GM19025 (cell line): ENCODE results near the gene SCARB1.
A peak's percentile ranks its signal among the peaks of the same experiment; 100 is the strongest.

Source experiments
- ATAC-seq: cut with Tn5 transposase; IDR thresholded peaks from one replicate; pipeline ENCODE4 v1.9.1; 2021; ENCODE audit warnings: mild to moderate bottlenecking, low read depth, moderate library complexity; ENCODE audit not compliant: unreplicated experiment

The SCARB1 gene

DNA sequence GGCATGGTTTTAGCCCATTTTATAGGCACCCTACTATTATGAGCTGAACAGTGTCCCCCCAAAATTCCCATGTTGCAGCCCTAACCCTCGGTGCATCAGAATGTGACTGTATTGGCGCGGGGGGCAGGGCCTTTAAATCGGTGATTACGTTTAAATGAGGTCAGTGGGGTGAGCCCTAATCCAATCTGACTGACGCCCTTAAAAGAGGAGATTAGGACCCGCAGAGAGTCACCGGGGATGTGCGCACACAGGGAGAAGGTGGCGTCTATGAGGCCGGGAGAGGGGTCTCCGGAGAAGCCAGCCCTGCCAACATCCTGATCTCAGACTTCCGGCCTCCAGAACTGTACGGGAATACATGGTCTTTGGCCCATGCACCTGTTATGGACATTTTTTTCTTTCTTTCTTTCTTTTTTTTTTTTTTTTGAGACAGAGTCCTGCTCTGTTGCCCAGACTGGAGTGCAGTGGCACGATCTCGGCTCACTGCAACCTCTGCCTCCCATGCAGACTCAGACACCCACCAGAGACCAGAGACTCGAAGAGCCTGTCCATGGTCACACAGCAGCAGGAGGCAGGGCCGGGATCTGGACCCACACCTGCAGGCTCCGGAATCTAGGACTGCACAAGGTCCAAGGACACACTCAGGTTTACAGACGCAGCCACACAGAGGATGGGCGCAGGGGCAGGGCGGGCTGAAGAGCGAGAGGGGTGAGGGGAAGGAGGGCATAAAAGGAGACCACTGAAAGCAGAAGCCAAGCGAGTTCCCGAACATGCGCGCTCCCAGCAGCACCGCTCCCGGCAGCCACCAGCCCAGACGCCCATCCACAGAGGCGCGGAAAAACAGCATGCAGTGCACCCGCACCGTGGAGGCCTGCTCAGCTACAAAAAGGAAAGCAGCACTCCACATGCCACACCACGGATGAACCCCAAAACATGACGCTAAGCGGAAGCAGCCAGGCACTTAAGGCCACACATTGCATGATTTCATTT, 19.0 kb downstream of the SCARB1 start:
- ATAC-seq, result no peak

DNA sequence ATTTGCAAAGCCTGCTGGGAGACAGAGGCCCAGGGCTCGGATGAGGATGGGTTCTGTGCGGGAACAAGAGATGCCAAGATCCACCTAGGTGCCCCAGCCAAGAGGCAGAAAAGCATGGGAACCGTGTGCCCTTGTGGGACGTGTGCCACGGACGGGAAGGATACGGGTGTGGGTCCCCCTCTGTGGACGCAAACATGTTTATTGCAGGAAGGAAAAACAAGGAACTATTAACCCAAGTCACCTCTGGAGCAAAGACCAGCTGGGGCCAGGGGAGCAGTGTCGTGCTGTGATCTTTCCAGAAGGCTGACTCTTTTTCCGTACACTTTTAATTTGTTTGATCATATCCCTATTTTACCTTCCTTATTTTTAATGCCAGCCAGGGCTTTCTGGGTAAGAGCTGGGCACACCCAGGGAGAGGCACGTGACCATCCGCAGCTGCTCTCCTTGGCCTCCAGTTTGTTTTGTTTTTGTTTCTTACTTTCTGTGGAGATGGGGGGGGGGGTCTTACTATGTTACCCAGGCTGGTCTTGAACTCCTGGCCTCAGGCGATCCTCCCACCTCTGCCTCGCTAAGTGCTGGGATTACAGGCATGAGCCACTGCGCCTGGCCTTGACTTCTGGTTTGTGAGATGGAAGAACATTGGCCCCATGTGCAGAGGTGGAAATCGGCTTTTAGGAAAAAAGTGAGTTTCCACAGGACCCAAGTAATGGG, 20.7 kb downstream of the SCARB1 start:
- no peak for ATAC-seq

DNA sequence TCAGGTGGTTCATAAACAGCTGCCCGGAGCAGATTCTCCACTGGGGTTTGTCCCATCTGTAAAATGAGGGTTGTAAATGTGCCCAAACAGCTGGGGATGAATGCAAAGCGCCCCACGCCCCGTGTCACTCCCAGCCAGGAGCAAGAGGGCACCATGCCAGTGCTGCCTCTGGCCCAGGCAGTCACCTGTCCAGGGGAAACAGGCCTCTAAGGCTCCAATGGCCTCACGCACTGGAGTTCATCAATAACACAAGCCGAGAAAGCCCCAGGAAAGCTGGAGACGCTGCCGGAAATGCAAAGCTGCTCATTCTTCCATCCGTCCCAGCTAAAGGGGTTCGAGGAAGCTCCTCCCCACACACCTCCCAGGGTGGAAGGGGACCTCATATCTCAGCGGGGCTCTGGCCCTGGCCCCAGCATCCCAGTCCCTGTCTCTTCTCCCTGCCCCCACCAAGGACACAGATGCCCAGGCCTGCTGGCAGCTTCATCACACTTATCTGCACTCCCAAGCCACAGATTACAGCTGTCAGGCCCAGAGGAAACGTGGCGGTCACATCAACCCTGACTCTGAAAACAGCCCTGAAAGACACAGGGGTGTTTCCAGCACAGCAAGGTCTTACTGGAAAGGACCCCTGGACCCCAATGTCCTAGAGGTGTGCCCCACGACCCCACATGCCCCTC, 21.5 kb downstream of the SCARB1 start:
- no peak for ATAC-seq

DNA sequence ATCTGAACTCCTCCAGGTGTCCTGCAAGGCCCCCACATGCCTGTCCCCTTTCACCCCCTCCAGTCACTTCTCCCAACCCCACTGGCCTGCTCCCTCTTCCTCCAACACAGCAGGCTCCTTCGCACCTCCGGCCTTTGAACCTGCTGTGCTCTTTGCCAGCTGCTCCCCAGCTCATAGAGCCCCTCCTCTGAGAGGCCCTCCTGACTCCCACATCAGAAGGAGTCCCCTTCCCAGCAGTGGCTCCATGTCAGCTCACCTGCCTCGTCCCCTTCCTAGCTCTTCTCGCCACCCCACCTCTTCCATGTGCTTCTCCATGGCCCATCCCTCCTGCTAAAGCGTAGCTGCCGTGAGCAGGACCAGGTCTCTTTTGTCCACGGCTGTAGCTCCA, 22.1 kb downstream of the SCARB1 start:
- ATAC-seq, result no peak

DNA sequence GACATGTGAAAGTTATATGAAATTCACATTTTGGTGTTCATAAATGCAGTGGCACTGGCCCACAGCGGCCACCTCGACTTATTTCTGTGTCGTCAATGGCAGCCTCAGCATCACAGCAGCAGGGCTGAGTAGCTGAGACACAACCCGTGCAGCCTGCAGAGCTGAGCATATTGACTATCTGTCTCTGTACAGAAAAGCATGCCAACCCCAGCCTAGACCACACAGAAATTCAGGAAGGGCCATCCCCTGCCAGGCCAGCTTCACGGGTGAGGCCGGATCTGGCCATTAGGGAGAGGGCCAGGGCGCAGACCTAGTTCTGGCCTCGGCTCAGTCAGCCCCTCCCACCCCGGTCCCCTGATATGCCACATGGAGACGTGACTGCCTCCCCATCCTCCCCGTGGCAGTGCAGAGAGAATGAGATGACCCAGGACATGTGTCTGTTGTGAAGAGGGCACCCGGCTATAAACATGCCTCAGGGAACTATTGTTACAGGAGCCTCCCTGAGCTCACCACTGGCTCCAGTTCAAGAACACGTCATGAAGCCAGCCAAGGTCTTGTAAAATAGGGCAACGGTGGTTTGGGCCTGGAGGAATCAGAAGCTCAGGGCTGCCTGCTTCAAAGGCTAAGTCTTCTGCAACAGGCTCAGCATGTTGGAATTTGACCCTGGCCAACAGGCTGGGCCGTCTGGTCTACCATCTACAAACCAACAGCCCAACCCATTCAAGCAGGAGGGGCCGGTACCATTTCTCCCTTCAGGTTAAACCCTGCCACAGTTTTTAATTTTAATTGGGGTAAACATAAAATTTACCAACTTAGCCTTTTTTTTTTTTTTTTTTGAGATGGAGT, 25.5 kb downstream of the SCARB1 start:
- ATAC-seq, result no peak

DNA sequence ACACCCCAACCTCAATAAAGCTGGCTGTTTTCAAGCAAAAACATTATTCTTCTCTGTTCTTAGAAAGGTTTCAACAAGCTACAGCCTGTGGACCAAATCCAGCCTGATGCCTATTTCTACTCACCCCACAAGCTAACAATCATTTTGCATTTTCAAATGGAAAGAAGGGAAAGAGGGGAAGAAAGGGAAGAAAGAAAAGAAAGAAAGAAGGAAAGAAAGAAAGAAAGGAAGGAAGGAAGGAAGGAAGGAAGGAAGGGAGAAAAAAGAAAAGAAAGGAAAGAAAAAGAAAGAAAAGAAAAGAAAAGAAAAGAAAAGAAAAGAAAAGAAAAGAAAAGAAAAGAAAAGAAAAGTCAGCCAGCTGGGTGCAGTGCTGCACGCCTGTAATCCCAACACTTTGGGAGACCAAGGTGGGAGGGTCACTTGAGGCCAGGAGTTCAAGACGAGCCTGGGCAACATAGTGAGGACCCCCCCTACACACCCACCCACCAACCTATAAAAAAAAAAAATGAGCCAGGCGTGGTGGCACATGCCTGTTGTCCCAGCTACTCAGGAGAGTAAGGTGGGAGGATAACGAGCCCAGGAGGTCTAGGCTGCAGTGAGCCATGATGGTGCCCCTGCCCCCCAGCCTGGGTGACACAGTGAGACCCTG, 26.3 kb downstream of the SCARB1 start:
- ATAC-seq, result no peak

DNA sequence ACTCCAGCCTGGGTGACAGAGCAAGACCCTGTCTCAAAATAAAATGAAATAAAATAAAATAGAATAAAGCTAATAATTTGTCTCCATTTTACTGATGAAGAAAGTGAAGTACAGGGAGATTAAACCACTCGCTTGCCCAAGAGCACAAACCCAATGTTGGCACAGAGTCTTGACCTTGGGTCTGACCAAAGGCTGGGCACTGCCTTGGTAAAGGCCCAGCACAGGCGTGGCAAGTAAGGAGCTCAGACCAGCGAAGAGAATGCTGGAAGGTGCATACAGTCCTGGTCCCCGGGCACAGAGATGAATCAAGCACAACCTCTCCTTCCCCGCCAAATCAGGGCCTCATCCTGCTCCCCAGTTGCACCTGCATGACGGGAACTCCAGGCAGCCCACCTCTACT, 26.9 kb downstream of the SCARB1 start:
- no peak for ATAC-seq

DNA sequence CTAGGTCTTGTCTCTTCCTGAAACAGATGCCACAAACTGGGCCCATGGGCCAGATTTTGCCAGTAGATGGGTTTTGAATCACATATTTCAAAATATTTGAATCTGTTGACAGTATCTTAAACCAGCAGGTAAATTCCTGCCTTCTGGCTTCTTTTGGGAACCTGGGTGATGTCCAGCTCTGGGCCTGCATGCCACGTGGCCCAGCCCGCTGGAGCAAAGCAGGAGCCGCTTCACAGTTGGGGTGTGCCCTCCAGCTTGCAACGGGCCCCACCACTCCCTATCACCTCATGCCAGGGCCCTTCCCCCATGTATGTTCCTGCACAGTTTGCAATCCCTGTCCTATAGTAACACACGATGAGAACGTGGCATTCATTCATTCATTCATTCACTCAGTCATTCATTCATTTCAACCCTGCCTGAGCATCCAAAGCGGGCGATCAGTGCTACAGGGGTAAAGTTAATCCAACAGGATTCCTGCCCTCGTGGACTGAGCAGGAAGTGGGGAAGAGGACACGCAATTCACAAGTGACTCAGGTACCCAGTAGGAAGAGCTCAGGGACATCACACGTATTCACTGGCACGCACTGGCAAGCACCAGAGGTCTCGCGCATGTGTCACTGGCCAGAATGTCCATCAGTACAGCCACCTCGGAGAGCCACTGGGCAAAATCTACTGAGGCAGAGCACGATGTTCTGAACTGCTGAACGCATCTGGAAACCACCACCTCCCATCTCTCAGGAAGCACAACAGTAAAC, 27.8 kb downstream of the SCARB1 start:
- no peak for ATAC-seq

DNA sequence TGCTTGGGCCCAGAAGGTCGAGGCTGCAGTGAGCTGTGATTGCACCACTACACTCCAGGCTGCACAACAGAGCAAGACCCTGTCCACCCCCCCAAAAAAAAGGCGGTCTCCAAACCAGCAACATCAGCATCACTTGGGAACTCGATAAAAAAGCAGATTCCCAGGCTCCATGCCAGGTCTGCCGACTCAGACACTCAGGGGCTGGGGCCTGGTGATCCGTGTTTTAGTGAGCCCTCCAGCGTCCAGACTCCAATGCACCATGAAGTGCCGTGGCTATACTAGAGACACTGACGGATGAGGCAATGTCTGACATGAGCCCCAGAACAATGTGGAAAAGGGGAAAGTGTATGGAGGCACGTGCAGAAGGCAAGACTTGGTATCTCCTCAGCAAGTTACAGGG, 28.8 kb downstream of the SCARB1 start:
- ATAC-seq, result no peak

DNA sequence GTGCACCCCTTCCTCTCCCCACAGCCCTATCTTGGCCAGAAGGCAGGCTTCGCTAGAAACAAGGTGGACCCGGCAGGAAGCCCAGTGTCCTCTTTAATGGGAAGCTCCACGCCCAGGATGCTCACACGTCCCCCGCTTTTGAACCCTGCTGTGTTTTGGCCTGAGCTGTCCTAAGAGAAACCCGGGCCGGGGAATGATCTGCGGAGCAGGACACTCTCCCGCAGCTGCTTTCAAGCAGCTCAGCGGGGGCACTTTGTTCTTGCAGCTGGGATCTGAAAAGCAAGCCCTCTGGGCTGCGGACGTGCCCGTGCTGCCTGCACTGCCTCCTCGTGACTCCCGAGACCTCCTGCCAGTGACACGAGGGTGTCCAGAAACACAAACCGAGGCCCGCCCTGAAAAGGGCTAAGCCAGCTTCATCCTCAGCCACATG, 30.0 kb downstream of the SCARB1 start:
- ATAC-seq, result no peak

DNA sequence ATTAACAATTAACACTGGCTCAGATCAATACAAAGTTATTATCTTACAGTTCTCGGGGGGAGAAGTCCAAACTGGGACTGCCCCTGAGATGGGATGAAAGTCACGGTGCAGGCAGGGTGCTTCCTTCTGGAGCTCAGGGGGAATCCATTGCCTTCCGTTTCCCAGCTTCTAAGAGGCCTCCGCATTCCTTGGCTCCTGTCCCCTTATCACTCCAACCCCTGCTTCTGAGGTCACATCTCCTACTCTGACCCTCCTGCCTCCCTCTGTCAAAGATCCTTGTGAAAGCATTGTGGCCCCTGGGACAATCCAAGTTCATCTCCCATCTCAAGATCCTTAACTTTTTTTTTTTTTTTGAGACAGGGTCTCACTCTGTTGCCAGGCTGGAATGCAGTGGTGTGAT, 30.8 kb downstream of the SCARB1 start:
- no peak for ATAC-seq

DNA sequence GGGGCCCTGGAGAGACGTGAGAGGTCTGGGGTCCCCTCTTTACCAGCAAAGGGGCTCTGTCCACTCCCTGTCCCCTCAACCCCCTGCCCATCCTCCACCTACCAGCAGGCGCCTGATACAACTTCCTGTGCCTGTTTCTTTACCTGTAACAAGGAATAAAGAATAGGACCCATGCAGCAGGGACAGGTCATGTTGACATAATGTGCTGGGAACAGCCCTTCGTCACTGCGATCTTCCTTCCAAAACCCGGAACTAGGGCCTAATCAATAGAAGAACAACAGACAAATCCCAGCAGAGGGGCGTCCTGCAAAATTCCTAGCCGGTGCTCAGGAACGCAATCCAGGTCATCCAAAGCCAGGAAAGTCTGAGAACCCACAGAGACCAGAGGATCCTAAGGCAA, 32.1 kb downstream of the SCARB1 start:
- no peak for ATAC-seq

DNA sequence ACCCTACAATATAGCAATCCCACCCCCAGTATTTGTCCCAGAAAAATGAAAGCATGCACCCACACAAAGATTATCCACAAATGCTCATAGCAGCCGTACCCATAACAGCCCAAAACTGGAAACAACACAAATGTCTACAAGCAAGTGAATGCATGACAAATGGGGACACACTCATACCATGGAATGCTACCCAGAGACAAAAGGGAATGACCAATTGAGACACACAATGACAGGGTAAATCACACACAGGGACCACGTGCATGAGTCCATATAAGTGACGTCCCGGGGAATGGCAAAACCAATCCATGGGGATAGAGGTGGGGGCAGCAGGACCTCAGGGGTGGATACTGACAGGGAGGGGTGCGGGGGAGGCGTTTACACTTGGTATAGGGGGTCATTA, 33.4 kb downstream of the SCARB1 start:
- no peak for ATAC-seq

DNA sequence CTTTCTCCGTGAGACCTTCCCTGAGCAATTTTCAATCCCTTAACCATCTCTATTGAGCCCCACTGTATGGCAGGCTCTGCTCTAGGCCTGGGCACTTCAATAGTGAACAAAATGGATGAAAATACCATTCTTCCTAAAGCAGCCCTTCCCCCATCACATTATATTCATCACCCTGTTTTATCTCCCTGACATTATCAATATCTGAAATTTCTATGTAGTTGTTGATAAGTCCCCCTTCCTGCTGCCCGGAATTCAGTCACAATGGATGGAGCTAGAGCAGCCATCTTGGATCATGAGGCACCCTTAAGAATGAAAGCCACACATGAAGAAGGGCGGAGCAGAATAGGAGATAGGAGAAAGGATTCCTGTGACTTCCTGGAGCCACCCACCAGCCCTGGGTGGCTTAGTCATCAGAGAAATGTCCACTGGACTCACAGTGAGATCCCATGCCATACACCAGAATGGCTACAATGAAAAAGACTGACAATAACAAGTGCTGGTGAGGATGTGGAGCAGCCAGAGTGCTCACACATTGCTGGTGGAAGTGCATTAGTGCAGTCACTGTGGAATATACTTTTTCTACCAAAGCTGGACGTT, 33.9 kb downstream of the SCARB1 start:
- no peak for ATAC-seq

DNA sequence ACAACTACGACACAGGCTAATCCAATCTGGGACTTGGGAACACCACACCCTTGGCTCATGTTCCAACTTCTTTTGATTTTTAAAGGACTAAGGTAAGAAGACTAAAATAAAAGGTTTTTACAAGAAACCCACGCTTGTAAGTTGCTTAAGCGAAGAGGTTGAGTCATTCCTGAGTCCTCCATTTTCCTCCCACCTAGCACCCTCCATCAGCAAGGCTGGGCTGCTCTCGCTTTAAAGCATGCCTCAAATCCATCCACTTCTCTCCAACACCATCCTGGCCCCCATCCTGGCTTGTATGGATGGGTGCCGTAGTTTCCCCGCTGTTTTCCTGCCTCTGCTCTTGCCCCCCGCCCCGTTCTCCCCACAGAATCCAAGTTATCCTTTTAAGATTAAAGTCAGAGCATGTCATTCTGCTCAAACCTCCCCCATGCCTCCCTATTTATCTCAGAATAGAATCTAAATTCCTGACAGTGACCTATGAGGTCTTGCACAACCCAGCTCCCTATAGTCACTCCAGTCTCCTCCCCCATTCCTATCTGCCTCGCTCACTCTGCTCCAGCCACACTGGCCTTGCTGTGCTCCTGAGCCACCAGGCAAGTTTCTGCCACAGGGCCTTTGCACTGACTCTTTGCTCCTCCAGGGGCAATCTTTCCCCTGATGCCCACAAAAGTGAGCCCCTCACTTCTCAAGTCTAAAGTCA, 34.5 kb downstream of the SCARB1 start:
- ATAC-seq, result no peak

DNA sequence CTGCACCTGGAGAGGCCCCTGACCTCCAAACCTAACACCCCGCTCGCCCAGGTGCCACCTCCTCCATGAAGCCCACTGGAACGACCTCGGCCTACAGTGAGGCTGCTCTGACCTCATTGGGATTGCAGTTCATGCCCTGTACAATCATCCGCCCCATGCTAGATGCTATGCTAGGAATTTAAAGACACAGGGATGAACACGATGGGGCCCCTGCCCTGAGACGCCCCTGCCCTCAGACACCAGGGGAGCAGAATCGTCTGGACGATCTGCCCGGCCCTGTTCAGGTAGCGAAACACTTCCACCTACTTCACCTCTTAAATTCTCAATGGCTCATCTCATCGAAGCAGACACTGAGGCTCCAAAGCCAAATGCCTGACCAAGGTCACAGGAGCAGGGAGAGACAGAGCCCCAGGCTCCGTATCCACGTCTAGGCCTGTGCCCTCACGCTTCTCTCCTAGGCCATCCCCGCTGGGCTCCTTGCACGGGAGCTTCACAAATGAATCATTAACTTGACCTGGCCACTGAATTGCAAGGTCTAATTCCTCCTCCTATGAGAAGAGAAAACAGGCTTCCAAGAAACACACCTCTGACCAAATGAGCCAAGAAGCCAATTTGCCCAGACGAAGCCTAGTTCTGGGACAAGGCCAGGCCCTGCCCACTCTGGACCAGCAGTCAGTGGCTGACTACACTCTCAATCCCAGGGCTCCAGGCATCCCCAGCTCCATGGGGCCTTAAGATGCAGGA, 35.2 kb downstream of the SCARB1 start:
- no peak for ATAC-seq

DNA sequence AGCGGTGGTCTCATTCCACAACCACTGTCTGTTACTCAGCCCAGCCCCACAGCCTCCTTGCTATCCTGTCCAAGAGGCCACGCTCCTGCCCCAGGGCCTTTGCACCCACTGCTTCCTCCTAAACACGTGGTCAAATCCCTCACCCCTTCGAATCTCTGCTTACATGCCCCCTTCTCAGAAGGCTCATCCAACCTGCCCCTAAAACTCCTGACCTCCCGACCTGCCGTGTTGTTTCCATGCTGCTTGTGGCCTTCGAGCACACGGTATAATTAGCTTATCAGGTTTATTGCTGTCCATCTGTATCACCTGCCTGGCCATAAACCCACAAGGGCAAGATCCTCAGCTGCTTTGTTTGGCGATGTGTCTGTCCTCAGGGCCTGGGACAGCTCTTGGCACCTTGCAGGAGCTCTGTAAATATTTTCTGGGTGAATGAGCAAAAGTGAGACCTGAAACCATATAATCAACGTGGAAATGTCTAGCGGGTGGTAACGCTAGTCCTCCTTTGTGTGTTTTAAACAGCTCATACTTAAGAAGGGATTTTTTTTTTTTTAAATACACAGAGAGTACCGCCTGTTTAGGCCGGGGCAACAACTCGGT, 36.0 kb downstream of the SCARB1 start:
- peak; percentile 73 for ATAC-seq
